GM19239 (cell line): ENCODE measurements around the gene CDCP2.
"Not testable (repeated sequence)": the region's sequence is repeated elsewhere in the genome, so short reads cannot be mapped to it uniquely, and the experiment has no call there.

Experiments
- DNase-seq: peaks from one replicate; pipeline ENCODE4 v3.0.0; 2011; ENCODE audit warnings: low spot score; ENCODE audit not compliant: insufficient read length
- FAIRE-seq: peaks from 2 replicates; lab custom pipeline; 2011; peaks lifted over from hg19 to GRCh38; lab: Jason Lieb, UNC

The CDCP2 gene

GRCh38 chr1:54099061-54099610 is 53.7 kb downstream of the CDCP2 start:
- DNase-seq (no peak), FAIRE-seq (no peak)

DNA sequence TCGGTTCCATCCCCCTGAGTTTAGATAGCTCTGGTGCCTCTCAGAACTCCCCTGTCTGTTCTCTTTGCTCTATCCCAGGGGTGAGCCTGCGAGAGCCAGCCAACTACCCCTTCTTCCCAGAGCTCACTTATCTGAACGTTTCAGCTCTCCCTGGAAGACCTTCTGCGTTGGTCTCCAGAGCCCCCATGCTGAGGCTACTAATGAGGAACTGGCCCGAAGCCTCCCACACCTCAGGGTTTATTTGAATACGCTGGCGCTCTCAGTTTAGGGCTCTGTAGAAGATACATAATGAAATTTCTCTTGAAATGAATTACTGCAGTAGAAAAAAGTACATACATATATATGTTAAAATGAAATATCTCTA is 55.9 kb downstream of the CDCP2 start:
- FAIRE-seq (no peak), DNase-seq (no peak)

GRCh38 chr1:54096227-54096876 is 56.4 kb downstream of the CDCP2 start:
- FAIRE-seq = no peak
- DNase-seq = no peak

GRCh38 chr1:54095546-54096226 is 57.1 kb downstream of the CDCP2 start:
- no peak for DNase-seq

GRCh38 chr1:54094730-54095105 is 58.1 kb downstream of the CDCP2 start:
- not testable (repeated sequence) for FAIRE-seq, DNase-seq

More at GRCh38 chr1:54095546-54096226, 57.1 kb downstream of the CDCP2 start:
- no peak for FAIRE-seq

- peak; percentile 26 for FAIRE-seq
These were observed 58.6 kb downstream of the CDCP2 start for GRCh38 chr1:54094001-54094729.

DNA sequence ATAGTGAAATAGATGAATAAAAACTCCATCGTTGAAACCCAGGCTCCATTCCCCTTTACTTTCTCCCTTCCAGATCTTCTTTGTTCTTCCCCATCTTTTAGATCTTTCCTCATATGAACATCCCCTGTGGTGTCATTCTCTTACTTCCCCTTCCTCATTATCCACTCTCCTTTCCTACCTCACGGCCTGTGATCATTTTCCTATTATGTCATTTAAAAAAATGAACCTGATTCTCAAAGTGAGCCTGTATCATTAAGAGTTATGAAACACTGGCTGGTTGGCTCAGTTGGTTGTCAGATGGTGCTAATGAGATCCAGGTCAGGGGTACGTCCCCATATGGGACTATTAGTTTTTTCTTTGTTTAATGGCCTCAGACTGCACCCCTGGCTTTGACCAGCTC is 61.1 kb downstream of the CDCP2 start:
- FAIRE-seq (peak; percentile 4), DNase-seq (no peak)

More at GRCh38 chr1:54094001-54094729, 58.6 kb downstream of the CDCP2 start:
- DNase-seq = no peak

- FAIRE-seq (no peak), DNase-seq (no peak)
These were observed 64.4 kb downstream of the CDCP2 start for GRCh38 chr1:54088385-54088784.

- FAIRE-seq (no peak), DNase-seq (no peak)
These were observed 66.0 kb downstream of the CDCP2 start for GRCh38 chr1:54086754-54087153.

GRCh38 chr1:54084794-54085193 is 68.0 kb downstream of the CDCP2 start:
- no peak for DNase-seq
- FAIRE-seq = no peak
